Neural cell (in vitro differentiated cells): ENCODE measurements around the gene ST14. TPM values are rescaled to one million over a fixed set of nuclear protein-coding genes. Genes with fewer than 3 reads are reported as not detected.

ENCODE experiments used
- H2AFZ ChIP-seq: fragments of 200-600, 300-800 bp; sonication (generic), shearing (Covaris generic); 2 replicates; pipeline ENCODE4 v1.6.0; 2014; ENCODE audit warnings: low read depth, mild to moderate bottlenecking, antibody characterized with exemption, low read length, moderate library complexity
- H3F3A ChIP-seq: fragments of 200-600 bp; shearing (Covaris generic); 2 replicates; pipeline ENCODE4 v1.6.1; 2016; ENCODE audit warnings: mild to moderate bottlenecking, moderate library complexity, mixed read lengths, antibody characterized with exemption, low read length; ENCODE audit not compliant: insufficient read depth, poor library complexity, severe bottlenecking
- H3K27ac ChIP-seq: fragments of 200-600, 300-800 bp; sonication (generic), shearing (Covaris generic); 2 replicates; pipeline ENCODE4 v1.5.1; 2014; ENCODE audit warnings: mild to moderate bottlenecking, low read length, moderate library complexity
- H3K27me3 ChIP-seq: fragments of 300-800, 200-600 bp; sonication (generic), shearing (Covaris generic); 2 replicates; pipeline ENCODE4 v1.6.0; 2014; ENCODE audit warnings: mild to moderate bottlenecking, low read depth, low read length, moderate library complexity; ENCODE audit not compliant: insufficient read depth
- H3K36me3 ChIP-seq: fragments of 300-800, 200-600 bp; sonication (generic), shearing (Covaris generic); 2 replicates; pipeline ENCODE4 v1.5.1; 2014; ENCODE audit warnings: mild to moderate bottlenecking, antibody characterized with exemption, low read length, moderate library complexity; ENCODE audit not compliant: insufficient read depth
- H3K4me2 ChIP-seq: fragments of 300-800, 200-600 bp; sonication (generic), shearing (Covaris generic); 2 replicates; pipeline ENCODE4 v1.6.0; 2014; ENCODE audit warnings: mild to moderate bottlenecking, low read length
- H3K4me3 ChIP-seq: fragments of 300-800, 200-600 bp; sonication (generic), shearing (Covaris generic); 2 replicates; pipeline ENCODE4 v1.5.1; 2014; ENCODE audit warnings: mild to moderate bottlenecking, low read length, moderate library complexity
- H3K79me2 ChIP-seq: fragments of 200-600 bp; shearing (Covaris generic); replicated peaks from 2 replicates; pipeline ENCODE4 v1.6.0; 2014; ENCODE audit warnings: mild to moderate bottlenecking, low read length, moderate library complexity; ENCODE audit not compliant: insufficient read depth
- H3K9ac ChIP-seq: fragments of 300-800, 200-600 bp; sonication (generic), shearing (Covaris generic); 2 replicates; pipeline ENCODE4 v1.6.1; 2016; ENCODE audit warnings: mild to moderate bottlenecking, low read length, mixed read lengths
- H3K9me2 ChIP-seq: fragments of 200-600 bp; shearing (Covaris generic); 2 replicates; pipeline ENCODE4 v1.6.1; 2016; ENCODE audit warnings: mild to moderate bottlenecking, low read length, mixed read lengths; ENCODE audit not compliant: insufficient read depth
- H3K9me3 ChIP-seq: fragments of 200-600, 300-800 bp; sonication (generic), shearing (Covaris generic); 2 replicates; pipeline ENCODE4 v1.6.1; 2016; ENCODE audit warnings: mild to moderate bottlenecking, mixed run types, low read length, moderate library complexity, mixed read lengths
- H4K20me1 ChIP-seq: fragments of 200-600 bp; shearing (Covaris generic); 2 replicates; pipeline ENCODE4 v1.6.1; 2016; ENCODE audit warnings: mild to moderate bottlenecking, mixed run types; ENCODE audit not compliant: insufficient read depth
- EP300 ChIP-seq: fragments of 450-650 bp; conservative IDR thresholded peaks from 2 replicates; pipeline ENCODE4 v1.6.1; 2014; ENCODE audit warnings: antibody characterized with exemption, mild to moderate bottlenecking, moderate library complexity; ENCODE audit not compliant: poor library complexity, severe bottlenecking
- EZH2 ChIP-seq: fragments of 200-600, 300-800 bp; shearing (Covaris generic), sonication (generic); IDR thresholded peaks from 2 replicates; pipeline ENCODE4 v1.6.1; 2014; ENCODE audit warnings: antibody characterized with exemption, low read length, borderline replicate concordance, mild to moderate bottlenecking; ENCODE audit not compliant: insufficient read depth, poor library complexity, severe bottlenecking
- MXI1 ChIP-seq: fragments of 450-650 bp; conservative IDR thresholded peaks from 2 replicates; pipeline ENCODE4 v1.6.1; 2014; ENCODE audit warnings: antibody characterized with exemption, mild to moderate bottlenecking; ENCODE audit not compliant: poor library complexity, severe bottlenecking
- POLR2AphosphoS5 ChIP-seq: IDR thresholded peaks from 2 replicates; pipeline ENCODE4 v1.6.1; 2012
- RAD21 ChIP-seq: fragments of 450-650 bp; conservative IDR thresholded peaks from 2 replicates; pipeline ENCODE4 v1.6.1; 2014; ENCODE audit warnings: antibody characterized with exemption, mild to moderate bottlenecking, moderate library complexity
- SMC3 ChIP-seq: fragments of 450-650 bp; conservative IDR thresholded peaks from 2 replicates; pipeline ENCODE4 v1.6.1; 2014; ENCODE audit warnings: antibody characterized with exemption, mild to moderate bottlenecking, moderate library complexity; ENCODE audit not compliant: poor library complexity
- TAF1 ChIP-seq: IDR thresholded peaks from 2 replicates; pipeline ENCODE4 v1.6.1; 2012; ENCODE audit warnings: low read depth
- polyA plus RNA-seq: library from polyadenylated mRNA; depleted of rRNA; stranded (reverse); fragments of >200 nt; gene quantifications from 2 replicates; pipeline ENCODE4 v1.2.3, GENCODE V29; 2014
- TF ChIP-seq, protein P1 (sequence below): IDR thresholded peaks from 2 replicates; pipeline ENCODE4 v1.6.1; 2012; ENCODE audit warnings: borderline replicate concordance
- TF ChIP-seq, protein P2 (sequence below): fragments of 450-650 bp; IDR thresholded peaks from 2 replicates; pipeline ENCODE4 v1.5.1; 2014; ENCODE audit warnings: antibody characterized with exemption, mild to moderate bottlenecking, moderate library complexity; ENCODE audit not compliant: poor library complexity, severe bottlenecking

The ST14 gene
- polyA plus RNA-seq, 1 donor from 2014 or later, result not detected

DNA sequence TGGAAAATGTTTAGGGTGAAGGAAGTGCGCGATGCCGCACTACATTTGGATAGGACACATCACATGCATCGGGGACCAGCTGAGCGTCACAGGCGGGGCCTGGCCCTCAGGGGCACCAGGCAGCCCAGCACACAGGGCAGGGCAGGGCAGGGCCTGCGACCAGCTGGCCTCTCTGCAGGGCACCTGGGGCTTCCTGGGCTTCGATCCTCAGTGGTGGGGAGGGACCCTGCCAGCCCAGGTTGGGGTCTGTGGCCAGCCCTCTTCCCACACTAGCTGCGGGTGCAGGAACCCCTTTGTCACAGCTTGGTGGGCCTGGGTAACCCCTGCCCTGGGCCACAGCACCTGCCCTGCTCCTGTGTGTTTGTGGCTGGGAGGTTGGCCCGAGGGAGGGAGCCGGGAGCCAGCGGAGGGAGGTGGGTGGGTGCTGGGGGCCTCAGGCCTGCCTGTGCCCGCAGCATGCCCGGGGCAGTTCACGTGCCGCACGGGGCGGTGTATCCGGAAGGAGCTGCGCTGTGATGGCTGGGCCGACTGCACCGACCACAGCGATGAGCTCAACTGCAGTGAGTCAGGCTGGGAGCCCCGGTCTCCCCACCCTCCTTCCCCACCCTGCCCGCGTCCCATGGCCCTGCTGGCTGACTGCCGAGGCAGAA is 37.9 kb downstream of the ST14 start:
- Histone ChIP-seq H3K79me2 (no peaks in the 10 kb centered on the region), H4K20me1 (no peaks in the 10 kb centered on the region)
- TF ChIP-seq, protein P1, sequence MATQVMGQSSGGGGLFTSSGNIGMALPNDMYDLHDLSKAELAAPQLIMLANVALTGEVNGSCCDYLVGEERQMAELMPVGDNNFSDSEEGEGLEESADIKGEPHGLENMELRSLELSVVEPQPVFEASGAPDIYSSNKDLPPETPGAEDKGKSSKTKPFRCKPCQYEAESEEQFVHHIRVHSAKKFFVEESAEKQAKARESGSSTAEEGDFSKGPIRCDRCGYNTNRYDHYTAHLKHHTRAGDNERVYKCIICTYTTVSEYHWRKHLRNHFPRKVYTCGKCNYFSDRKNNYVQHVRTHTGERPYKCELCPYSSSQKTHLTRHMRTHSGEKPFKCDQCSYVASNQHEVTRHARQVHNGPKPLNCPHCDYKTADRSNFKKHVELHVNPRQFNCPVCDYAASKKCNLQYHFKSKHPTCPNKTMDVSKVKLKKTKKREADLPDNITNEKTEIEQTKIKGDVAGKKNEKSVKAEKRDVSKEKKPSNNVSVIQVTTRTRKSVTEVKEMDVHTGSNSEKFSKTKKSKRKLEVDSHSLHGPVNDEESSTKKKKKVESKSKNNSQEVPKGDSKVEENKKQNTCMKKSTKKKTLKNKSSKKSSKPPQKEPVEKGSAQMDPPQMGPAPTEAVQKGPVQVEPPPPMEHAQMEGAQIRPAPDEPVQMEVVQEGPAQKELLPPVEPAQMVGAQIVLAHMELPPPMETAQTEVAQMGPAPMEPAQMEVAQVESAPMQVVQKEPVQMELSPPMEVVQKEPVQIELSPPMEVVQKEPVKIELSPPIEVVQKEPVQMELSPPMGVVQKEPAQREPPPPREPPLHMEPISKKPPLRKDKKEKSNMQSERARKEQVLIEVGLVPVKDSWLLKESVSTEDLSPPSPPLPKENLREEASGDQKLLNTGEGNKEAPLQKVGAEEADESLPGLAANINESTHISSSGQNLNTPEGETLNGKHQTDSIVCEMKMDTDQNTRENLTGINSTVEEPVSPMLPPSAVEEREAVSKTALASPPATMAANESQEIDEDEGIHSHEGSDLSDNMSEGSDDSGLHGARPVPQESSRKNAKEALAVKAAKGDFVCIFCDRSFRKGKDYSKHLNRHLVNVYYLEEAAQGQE, result no peak
- TF ChIP-seq, protein P2, sequence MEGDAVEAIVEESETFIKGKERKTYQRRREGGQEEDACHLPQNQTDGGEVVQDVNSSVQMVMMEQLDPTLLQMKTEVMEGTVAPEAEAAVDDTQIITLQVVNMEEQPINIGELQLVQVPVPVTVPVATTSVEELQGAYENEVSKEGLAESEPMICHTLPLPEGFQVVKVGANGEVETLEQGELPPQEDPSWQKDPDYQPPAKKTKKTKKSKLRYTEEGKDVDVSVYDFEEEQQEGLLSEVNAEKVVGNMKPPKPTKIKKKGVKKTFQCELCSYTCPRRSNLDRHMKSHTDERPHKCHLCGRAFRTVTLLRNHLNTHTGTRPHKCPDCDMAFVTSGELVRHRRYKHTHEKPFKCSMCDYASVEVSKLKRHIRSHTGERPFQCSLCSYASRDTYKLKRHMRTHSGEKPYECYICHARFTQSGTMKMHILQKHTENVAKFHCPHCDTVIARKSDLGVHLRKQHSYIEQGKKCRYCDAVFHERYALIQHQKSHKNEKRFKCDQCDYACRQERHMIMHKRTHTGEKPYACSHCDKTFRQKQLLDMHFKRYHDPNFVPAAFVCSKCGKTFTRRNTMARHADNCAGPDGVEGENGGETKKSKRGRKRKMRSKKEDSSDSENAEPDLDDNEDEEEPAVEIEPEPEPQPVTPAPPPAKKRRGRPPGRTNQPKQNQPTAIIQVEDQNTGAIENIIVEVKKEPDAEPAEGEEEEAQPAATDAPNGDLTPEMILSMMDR, result no peak
- TF ChIP-seq POLR2AphosphoS5 (no peak), EP300 (no peak), EZH2 (no peak), TAF1 (no peak), RAD21 (no peak), MXI1 (no peak), SMC3 (no peak)

DNA sequence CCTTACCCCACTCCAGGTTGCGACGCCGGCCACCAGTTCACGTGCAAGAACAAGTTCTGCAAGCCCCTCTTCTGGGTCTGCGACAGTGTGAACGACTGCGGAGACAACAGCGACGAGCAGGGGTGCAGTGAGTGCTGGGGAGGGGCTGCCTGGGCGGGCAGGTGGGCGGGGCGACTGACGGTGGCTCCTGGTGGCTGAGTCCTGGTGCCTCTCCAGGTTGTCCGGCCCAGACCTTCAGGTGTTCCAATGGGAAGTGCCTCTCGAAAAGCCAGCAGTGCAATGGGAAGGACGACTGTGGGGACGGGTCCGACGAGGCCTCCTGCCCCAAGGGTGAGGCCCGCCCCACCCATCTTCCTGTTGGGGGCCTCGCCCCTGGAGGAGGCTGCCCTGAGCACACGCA is 38.7 kb downstream of the ST14 start:
- TF ChIP-seq, protein P1, result no peak
- TF ChIP-seq TAF1, result no peak
- no peak for TF ChIP-seq EP300
- TF ChIP-seq SMC3, result no peak
- TF ChIP-seq EZH2, result no peak
- TF ChIP-seq POLR2AphosphoS5, result no peak
- Histone ChIP-seq H2AFZ (no peak overlapping the region), H3K27ac (no peak overlapping the region), H3K4me2 (no peak overlapping the region), H3K27me3 (no peaks in the 10 kb centered on the region), H3K36me3 (no peaks in the 10 kb centered on the region), H3K79me2 (no peaks in the 10 kb centered on the region), H3K9ac (no peak overlapping the region), H3F3A (no peaks in the 10 kb centered on the region), H3K4me3 (no peak overlapping the region), H4K20me1 (no peaks in the 10 kb centered on the region), H3K9me3 (no peaks in the 10 kb centered on the region), H3K9me2 (no peaks in the 10 kb centered on the region)

More for the DNA sequence above, 37.9 kb downstream of the ST14 start:
- Histone ChIP-seq H3K9ac (no peak overlapping the region), H3F3A (no peaks in the 10 kb centered on the region), H2AFZ (no peak overlapping the region), H3K4me3 (no peak overlapping the region), H3K36me3 (no peaks in the 10 kb centered on the region), H3K27ac (no peak overlapping the region), H3K4me2 (no peak overlapping the region), H3K9me3 (no peaks in the 10 kb centered on the region), H3K9me2 (no peaks in the 10 kb centered on the region), H3K27me3 (no peaks in the 10 kb centered on the region)
